GM12891 (cell line): ENCODE results near the gene KCNRG.

Source experiments
- POLR2A ChIP-seq: IDR thresholded peaks from 2 replicates; pipeline ENCODE4 v1.6.1; 2011; ENCODE audit warnings: low read depth, low read length, control low read depth
- POLR2AphosphoS5 ChIP-seq: IDR thresholded peaks from 2 replicates; pipeline ENCODE4 v1.6.1; 2011; ENCODE audit warnings: low read depth, low read length, control low read depth
- TAF1 ChIP-seq: IDR thresholded peaks from 2 replicates; pipeline ENCODE4 v1.6.1; 2011; ENCODE audit warnings: low read depth, low read length, control low read depth

- TF ChIP-seq POLR2A, result no peak
- no peak; the same call in 1 of the 2 replicates for TF ChIP-seq POLR2AphosphoS5
- TF ChIP-seq TAF1, result no peak
These were observed 37.2 kb downstream of the KCNRG start for GRCh38 chr13:50052478-50052877.
